GM12878 (cell line): Measurements from ENCODE around the gene HS6ST1. TPM values are rescaled to one million over a fixed set of nuclear protein-coding genes. Genes with fewer than 3 reads are reported as not detected.

Source experiments
- ATAC-seq: fragments of 200-7000 bp; cut with Tn5 transposase; 3 replicates; pipeline ENCODE4 v1.9.1; 2020; ENCODE audit warnings: mild to moderate bottlenecking, moderate library complexity
- BruUV-seq: library from RNA; stranded (reverse); fragments of 400-500 nt; replicated peaks from 2 replicates; lab custom pipeline; 2021; lab: Mats Ljungman, UMichigan
- CTCF ChIA-PET: fragments of 300-600 bp; sonication (Branson Sonifier 250); formaldehyde crosslinking; extraction: SDS; loops from one replicate; lab custom pipeline; 2021; ENCODE audit warnings: inconsistent platforms; lab: Yijun Ruan, JAX
- POLR2A ChIA-PET: fragments of 350-600 bp; formaldehyde crosslinking; extraction: SDS; loops from one replicate; lab custom pipeline; 2021; ENCODE audit warnings: inconsistent platforms; lab: Charles Lee
- RAD21 ChIA-PET: fragments of 300-600 bp; sonication (Branson Sonifier 250); formaldehyde crosslinking; loops from one replicate; lab custom pipeline; 2023; ENCODE audit warnings: antibody characterized with exemption; ENCODE audit not compliant: unreplicated experiment; lab: Charles Lee
- SMC1A ChIA-PET: fragments of 300-600 bp; sonication (Branson Sonifier 250); formaldehyde crosslinking; loops from one replicate; lab custom pipeline; 2023; ENCODE audit not compliant: unreplicated experiment, uncharacterized antibody; lab: Charles Lee
- DNase-seq: peaks from one replicate; pipeline ENCODE4 v3.0.0-alpha.2; 2011; ENCODE audit warnings: low read depth, low spot score
- FAIRE-seq: peaks from 3 replicates; lab custom pipeline; 2011; peaks lifted over from hg19 to GRCh38; lab: Jason Lieb, UNC
- H2AFZ ChIP-seq: 2 replicates; pipeline ENCODE4 v1.6.0; 2011; ENCODE audit warnings: low read depth, low read length, control low read depth; ENCODE audit not compliant: control insufficient read depth
- H3K27ac ChIP-seq: 2 replicates; pipeline ENCODE4 v1.5.1; 2011; ENCODE audit warnings: control low read depth; ENCODE audit not compliant: control insufficient read depth, insufficient read depth
- H3K27me3 ChIP-seq, 2 experiments: replicated peaks in 1 of 2; 2 replicates each; pipeline versions ENCODE4 v1.6.0 to v1.6.1; 2011; ENCODE audit warnings: low read length in 1 of 2; ENCODE audit not compliant: control insufficient read depth in 2 of 2, insufficient read depth in 2 of 2
- H3K36me3 ChIP-seq, 2 experiments: 2 replicates each; pipeline ENCODE4 v1.5.1; 2011; ENCODE audit warnings: low read length in 1 of 2; ENCODE audit not compliant: control insufficient read depth in 2 of 2, insufficient read depth in 2 of 2
- H3K4me1 ChIP-seq: 2 replicates; pipeline ENCODE4 v1.6.1; 2011; ENCODE audit warnings: mild to moderate bottlenecking, low read length, moderate library complexity, mixed read lengths; ENCODE audit not compliant: control insufficient read depth, insufficient read depth
- H3K4me2 ChIP-seq: 2 replicates; pipeline ENCODE4 v1.6.0; 2011; ENCODE audit warnings: control low read depth; ENCODE audit not compliant: control insufficient read depth, insufficient read depth
- H3K4me3 ChIP-seq: fragments of 200-600 bp; sonication (generic); 2 replicates; pipeline ENCODE4 v1.5.1; 2016
- H3K79me2 ChIP-seq: 2 replicates; pipeline ENCODE4 v1.6.0; 2011; ENCODE audit warnings: low read length; ENCODE audit not compliant: control insufficient read depth, insufficient read depth
- H3K9ac ChIP-seq: 2 replicates; pipeline ENCODE4 v1.8.0; 2011; ENCODE audit warnings: low read length, control low read depth, mixed read lengths; ENCODE audit not compliant: control insufficient read depth, insufficient read depth
- H3K9me3 ChIP-seq: replicated peaks from 3 replicates; pipeline ENCODE4 v1.5.1; 2011; ENCODE audit warnings: mild to moderate bottlenecking, low read length; ENCODE audit not compliant: control insufficient read depth, insufficient read depth
- H4K20me1 ChIP-seq: 2 replicates; pipeline ENCODE4 v1.6.0; 2011; ENCODE audit not compliant: control insufficient read depth, insufficient read depth
- ATF7 ChIP-seq: fragments of 450-650 bp; IDR thresholded peaks from 2 replicates; pipeline ENCODE4 v1.6.1; 2016; ENCODE audit warnings: low read depth, mild to moderate bottlenecking
- CEBPZ ChIP-seq: fragments of 150-350 bp; IDR thresholded peaks from 2 replicates; pipeline ENCODE4 v1.6.1; 2016; ENCODE audit warnings: low read depth, low read length
- E2F8 ChIP-seq: fragments of 450-650 bp; IDR thresholded peaks from 2 replicates; pipeline ENCODE4 v1.6.1; 2018; ENCODE audit warnings: mild to moderate bottlenecking, low read depth, moderate library complexity; ENCODE audit not compliant: partially characterized antibody
- ETV6 ChIP-seq, 2 experiments: fragments of 450-650 bp in 1 of 2; IDR thresholded peaks in 1 of 2; conservative IDR thresholded peaks in 1 of 2; 2 replicates each; pipeline ENCODE4 v1.6.1; 2014; ENCODE audit warnings: antibody characterized with exemption in 1 of 2, borderline replicate concordance in 1 of 2, low read depth in 1 of 2, mild to moderate bottlenecking in 1 of 2, moderate library complexity in 1 of 2
- HDGF ChIP-seq: fragments of 450-650 bp; IDR thresholded peaks from 2 replicates; pipeline ENCODE4 v1.6.1; 2016; ENCODE audit warnings: antibody characterized with exemption
- MAX ChIP-seq: IDR thresholded peaks from 2 replicates; pipeline ENCODE4 v1.6.1; 2012; ENCODE audit warnings: low read depth, low read length, improper control_type of control experiment
- NR2F1 ChIP-seq: fragments of 450-650 bp; conservative IDR thresholded peaks from 2 replicates; pipeline ENCODE4 v1.6.1; 2017; ENCODE audit warnings: mild to moderate bottlenecking
- SIN3A ChIP-seq: IDR thresholded peaks from 2 replicates; pipeline ENCODE4 v1.6.1; 2012; ENCODE audit warnings: low read depth, low read length, improper control_type of control experiment
- SKIL ChIP-seq: fragments of 450-650 bp; IDR thresholded peaks from 2 replicates; pipeline ENCODE4 v1.6.1; 2017; ENCODE audit warnings: mild to moderate bottlenecking, low read depth, inconsistent platforms; ENCODE audit not compliant: poor library complexity, severe bottlenecking
- ZNF24 ChIP-seq: fragments of 450-650 bp; IDR thresholded peaks from 2 replicates; pipeline ENCODE4 v1.6.1; 2017; ENCODE audit warnings: antibody characterized with exemption, mild to moderate bottlenecking
- ZNF274 ChIP-seq: IDR thresholded peaks from one replicate; pipeline ENCODE4 v1.8.0; 2011; ENCODE audit not compliant: insufficient read length, insufficient read depth
- ZNF622 ChIP-seq: fragments of 450-650 bp; IDR thresholded peaks from 2 replicates; pipeline ENCODE4 v1.6.1; 2017; ENCODE audit warnings: mild to moderate bottlenecking, inconsistent platforms
- ZZZ3 ChIP-seq: IDR thresholded peaks from 2 replicates; pipeline ENCODE4 v1.6.1; 2011; ENCODE audit warnings: low read depth; ENCODE audit not compliant: control insufficient read depth, insufficient read length
- WGBS: methylation state at CpG from one replicate; pipeline ENCODE4 v1.1.6; 2016; ENCODE audit warnings: low lambda C conversion rate; ENCODE audit not compliant: insufficient replicate concordance, insufficient coverage; ENCODE audit errors: missing lambda C conversion rate; 5-methylcytosine and 5-hydroxymethylcytosine counted together
- in situ Hi-C: fragments of 300-500 bp; cut with MboI; formaldehyde crosslinking; loops from 9 replicates; pipeline ENCODE4 v1.14.3; 2018; ENCODE audit warnings: mixed read lengths
- intact Hi-C: fragments of 100-400 bp; cut with micrococcal nuclease; formaldehyde crosslinking; loops from one replicate; pipeline ENCODE4 v1.14.2; 2022; ENCODE audit not compliant: unreplicated experiment
- polyA plus RNA-seq, 11 experiments: library from polyadenylated mRNA; depleted of rRNA in 4 of 11; unstranded in 6 of 11; stranded (reverse) in 5 of 11; fragments of >200 nt; fragmentation: Nextera tagmentation in 4 of 11; fragmentation: Illumina TruSeq in 1 of 11; extraction: Ambion mirVana in 4 of 11; extraction: Trizol in 1 of 11; gene quantifications; 1 replicate in 1 of 11; 2 replicates in 10 of 11; pipeline versions ENCODE4 v1.2.1 to v1.2.3, GENCODE V29; 2011 to 2016; ENCODE audit warnings: inconsistent platforms in 2 of 11, missing spikeins in 2 of 11, low read depth in 1 of 11
- total RNA-seq, 4 experiments: library from RNA; depleted of rRNA in 3 of 4; stranded (reverse); fragments of >200 nt in 3 of 4; fragmentation: Illumina TruSeq in 1 of 4; extraction: Trizol in 1 of 4; gene quantifications; 2 replicates each; pipeline versions ENCODE4 v1.2.1 to v1.2.3, GENCODE V29; 2013 to 2021

Gene HS6ST1
- total and polyA plus RNA-seq, 10 of the 15 experiments (the other 5 are each of a cell fraction or from before 2014, with no cell fraction given) = 0.48 to 17.0 (median 4.7) TPM

GRCh38 chr2:128232965-128233789 is 85.5 kb downstream of the HS6ST1 start:
- DNase-seq (peak; percentile 17), FAIRE-seq (peak; percentile 35), ATAC-seq (peak; percentile 100)
- BruUV-seq = no TSS peak
- WGBS = 1% methylated on average over 47 of the region's 84 CpGs
- in situ Hi-C loops = no loop called here
- POLR2A ChIA-PET = no interaction called here
- Histone ChIP-seq H4K20me1 (no peaks in the 10 kb centered on the region), H3K79me2 (no peaks in the 10 kb centered on the region), H2AFZ (peak overlapping the region; percentile 83), H3K27me3 (0 out of 4 replicates have a peak, but pooled peaks cover 0 to 3% of the 10 kb centered on the region in 2 experiments), H3K36me3 (no peaks in the 10 kb centered on the region), H3K4me2 (peak overlapping the region; percentile 95), H3K4me1 (no peaks in the 10 kb centered on the region), H3K27ac (no peak overlapping the region), H3K4me3 (peak overlapping the region; percentile 75), H3K9me3 (no peaks in the 10 kb centered on the region), H3K9ac (peak overlapping the region; percentile 46; the same call in 1 of the 2 replicates)
- RAD21 ChIA-PET = no interaction called here
- CTCF ChIA-PET = interaction anchor here (0.9 to 7.0 kb wide), 4 partner anchors 37 to 182 kb away, joined by 3 to 48 read pairs (median 4); no protein-coding TSS in a partner anchor
- intact Hi-C loops = loop anchor here (1.0 kb wide), 1 partner anchor 170 kb away; no protein-coding TSS in a partner anchor
- SMC1A ChIA-PET = interaction anchor here (0.7 to 1.4 kb wide), 2 partner anchors 169 to 171 kb away, joined by 3 to 4 read pairs; no protein-coding TSS in a partner anchor
- TF ChIP-seq HDGF = no peak
- TF ChIP-seq SIN3A = no peak
- no peak for TF ChIP-seq E2F8
- no peak for TF ChIP-seq ETV6 (conservative IDR thresholded peaks at IDR 0.05 in 1 of 2, IDR thresholded peaks at IDR 0.05 in 1 of 2; ENCODE audit: borderline replicate concordance in 1 of 2, low read depth in 1 of 2)
- no peak for TF ChIP-seq SKIL
- TF ChIP-seq MAX = 0 out of 2 replicates have a peak, but pooled peaks have one; percentile 56
- TF ChIP-seq ATF7 = no peak
- TF ChIP-seq ZNF274 = no peak
- TF ChIP-seq NR2F1 = no peak
- no peak for TF ChIP-seq CEBPZ
- no peak for TF ChIP-seq ZZZ3
- TF ChIP-seq ZNF622 = no peak
- no peak for TF ChIP-seq ZNF24
